ENCODE results near the gene RSPO4.

- TF ChIP-seq POLR2A (IDR thresholded peaks at IDR 0.05; ENCODE audit: low read depth): no peak
- TF ChIP-seq POLR2AphosphoS5 (IDR thresholded peaks at IDR 0.05): no peak
Observed at GRCh38 chr20:1003920-1004697, 2.0 kb upstream of the RSPO4 start.
